Measurements from ENCODE around the gene TEX48.

The TEX48 gene

DNA sequence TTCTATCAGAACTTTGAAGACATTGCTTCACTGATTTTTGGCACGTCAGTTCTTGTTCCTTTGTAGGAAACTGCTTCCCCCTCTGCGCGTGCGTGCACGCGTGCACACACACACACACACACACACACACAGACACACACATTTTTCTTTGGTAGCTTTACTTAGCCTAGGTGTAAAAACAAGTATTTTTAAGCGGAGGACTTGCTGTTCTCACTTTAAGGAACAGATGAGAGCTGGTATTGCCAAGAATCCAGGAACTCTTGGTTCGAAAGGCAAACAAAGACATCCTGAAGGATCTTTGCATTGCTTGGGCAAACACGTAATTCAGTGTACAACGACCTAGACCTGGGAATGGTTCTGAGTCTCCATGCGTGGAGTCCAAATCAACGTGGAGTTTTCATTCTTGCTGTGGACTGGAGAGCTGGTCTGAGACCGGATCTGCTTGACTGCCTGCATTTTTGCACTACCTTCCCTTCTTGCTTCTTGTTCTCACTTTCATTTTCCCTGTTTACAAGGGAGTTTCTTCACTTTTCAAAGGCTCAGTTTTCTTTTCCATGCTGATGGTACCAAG lies 62.7 kb downstream of the TEX48 start:
- no peak for DNase-seq

- no peak for DNase-seq
Observed at GRCh38 chr9:114616684-114617520, 65.1 kb downstream of the TEX48 start.

Data from DMS 273 treated with DMSO at 0.1 percent for 48 hours (cell line).